NCI-H2171 (cell line): Measurements from ENCODE around the gene PCSK5.

Experiments
- DNase-seq: peaks from one replicate; lab custom pipeline; 2025; lab: John Stamatoyannopoulos, UW

Gene PCSK5

GRCh38 chr9:76082057-76082456 lies 191.6 kb downstream of the PCSK5 start:
- no peak for DNase-seq

GRCh38 chr9:76085596-76085995 lies 195.1 kb downstream of the PCSK5 start:
- DNase-seq: no peak

GRCh38 chr9:76086539-76086938 lies 196.1 kb downstream of the PCSK5 start:
- no peak for DNase-seq

GRCh38 chr9:76087976-76088375 lies 197.5 kb downstream of the PCSK5 start:
- DNase-seq: no peak

GRCh38 chr9:76090330-76090729 lies 199.9 kb downstream of the PCSK5 start:
- DNase-seq: no peak

- DNase-seq: no peak
These were observed 200.4 kb downstream of the PCSK5 start for GRCh38 chr9:76090909-76091308.

GRCh38 chr9:76092572-76092971 lies 202.1 kb downstream of the PCSK5 start:
- no peak for DNase-seq

- DNase-seq: no peak
These were observed 205.1 kb downstream of the PCSK5 start for GRCh38 chr9:76095585-76095984.

- DNase-seq: no peak
These were observed 209.0 kb downstream of the PCSK5 start for GRCh38 chr9:76099516-76099915.

- DNase-seq: no peak
These were observed 210.6 kb downstream of the PCSK5 start for GRCh38 chr9:76101075-76101474.

GRCh38 chr9:76101491-76101890 lies 211.0 kb downstream of the PCSK5 start:
- DNase-seq: no peak

GRCh38 chr9:76101947-76102346 lies 211.5 kb downstream of the PCSK5 start:
- no peak for DNase-seq

GRCh38 chr9:76103531-76104315 lies 213.2 kb downstream of the PCSK5 start:
- no peak for DNase-seq

GRCh38 chr9:76107482-76107881 lies 217.0 kb downstream of the PCSK5 start:
- no peak for DNase-seq

- DNase-seq: no peak
These were observed 219.5 kb downstream of the PCSK5 start for GRCh38 chr9:76109953-76110352.

GRCh38 chr9:76112151-76112550 lies 221.7 kb downstream of the PCSK5 start:
- DNase-seq: no peak

- DNase-seq: no peak
These were observed 223.7 kb downstream of the PCSK5 start for GRCh38 chr9:76114144-76114543.

GRCh38 chr9:76115396-76115795 lies 224.9 kb downstream of the PCSK5 start:
- no peak for DNase-seq

GRCh38 chr9:76115982-76116646 lies 225.6 kb downstream of the PCSK5 start:
- no peak for DNase-seq

GRCh38 chr9:76116913-76117312 lies 226.4 kb downstream of the PCSK5 start:
- DNase-seq: no peak

GRCh38 chr9:76127637-76128036 lies 237.2 kb downstream of the PCSK5 start:
- DNase-seq: no peak

GRCh38 chr9:76135902-76136301 lies 245.4 kb downstream of the PCSK5 start:
- no peak for DNase-seq

- no peak for DNase-seq
These were observed 246.5 kb downstream of the PCSK5 start for GRCh38 chr9:76136986-76137385.

GRCh38 chr9:76137931-76138330 lies 247.5 kb downstream of the PCSK5 start:
- no peak for DNase-seq
